Body of pancreas (tissue), 4 donors: ENCODE measurements around the gene CADM3. TPM values are rescaled to one million over a fixed set of nuclear protein-coding genes. Genes with fewer than 3 reads are reported as not detected.

Experiments
- ATAC-seq: fragments of 150-250 bp; one replicate; pipeline ENCODE4 v1.9.1; 2016
- DNase-seq, 4 donors: peaks; one replicate each; pipeline ENCODE4 v3.0.0-alpha.2; 2019
- H3K27ac ChIP-seq, 4 donors: fragments of 200-600 bp; sonication (generic); 1 replicate in 3 of 4; 2 replicates in 1 of 4; pipeline versions ENCODE4 v1.5.1 to v1.6.1; 2016 to 2019; ENCODE audit warnings: mild to moderate bottlenecking in 1 of 4, mixed read lengths in 1 of 4, moderate library complexity in 1 of 4
- H3K27me3 ChIP-seq, 2 donors: fragments of 200-600 bp; sonication (generic); one replicate each; pipeline ENCODE4 v1.6.0; 2016; ENCODE audit warnings: mild to moderate bottlenecking in 1 of 2
- H3K36me3 ChIP-seq, 2 donors: fragments of 200-600 bp; sonication (generic); replicated peaks in 1 of 2; 2 replicates each; pipeline ENCODE4 v1.5.1; 2016; ENCODE audit warnings: low read depth in 2 of 2; ENCODE audit not compliant: insufficient read depth in 1 of 2
- H3K4me1 ChIP-seq: fragments of 200-600 bp; sonication (generic); one replicate; pipeline ENCODE4 v1.6.0; 2016
- H3K4me3 ChIP-seq, 2 donors: fragments of 200-600 bp; sonication (generic); 1 replicate in 1 of 2; 2 replicates in 1 of 2; pipeline ENCODE4 v1.5.1; 2016 to 2019
- H3K9me3 ChIP-seq, 3 donors: fragments of 200-600 bp; sonication (generic); 1 replicate in 2 of 3; 2 replicates in 1 of 3; pipeline ENCODE4 v1.5.1; 2016
- CTCF ChIP-seq, 7 experiments: fragments of 450-650 bp in 4 of 7; fragments of 200-600 bp in 3 of 7; sonication (generic) in 3 of 7; IDR thresholded peaks; one replicate each; pipeline ENCODE4 v1.5.1; 2016 to 2019; ENCODE audit warnings: antibody characterized with exemption in 7 of 7
- POLR2A ChIP-seq, 3 donors: fragments of 450-650 bp; IDR thresholded peaks; one replicate each; pipeline ENCODE4 v1.6.1; 2016; ENCODE audit warnings: antibody characterized with exemption in 3 of 3, mild to moderate bottlenecking in 2 of 3
- WGBS, 2 donors: methylation state at CpG; one replicate each; pipeline ENCODE4 v1.1.5; 2017; 5-methylcytosine and 5-hydroxymethylcytosine counted together
- intact Hi-C: fragments of 100-400 bp; cut with DNase I; formaldehyde crosslinking; loops from one replicate; pipeline ENCODE4 v1.15.1; 2023
- total RNA-seq, 2 donors: library from RNA; depleted of rRNA; stranded (reverse); fragments of >200 nt; gene quantifications; one replicate each; pipeline ENCODE4 v1.1.0, GENCODE V29; 2016

CADM3 gene
- total RNA-seq, 2 donors from 2014 or later, result 0.26 to 1.6 TPM

- intact Hi-C loops, result no loop called here
- ATAC-seq (no peak), DNase-seq (no peak)
- H3K9me3 ChIP-seq, result no peaks in the 10 kb centered on the region
- H3K36me3 ChIP-seq, result no peaks in the 10 kb centered on the region
- no peak overlapping the region for H3K27ac ChIP-seq
- H3K4me1 ChIP-seq, result no peaks in the 10 kb centered on the region
- WGBS, 2 donors, result 29 to 47% methylated on average over 5 of the region's 5 CpGs
- H3K27me3 ChIP-seq, result no peaks in the 10 kb centered on the region
- no peak overlapping the region for H3K4me3 ChIP-seq
- no peak for TF ChIP-seq CTCF (IDR thresholded peaks at IDR 0.05)
- no peak for TF ChIP-seq POLR2A (IDR thresholded peaks at IDR 0.05)
These were observed 30.2 kb downstream of the CADM3 start for GRCh38 chr1:159201642-159202041.

- Histone ChIP-seq H3K9me3 (no peaks in the 10 kb centered on the region), H3K36me3 (no peaks in the 10 kb centered on the region), H3K27ac (no peak overlapping the region), H3K4me3 (no peak overlapping the region), H3K27me3 (no peaks in the 10 kb centered on the region), H3K4me1 (no peaks in the 10 kb centered on the region)
- TF ChIP-seq CTCF (IDR thresholded peaks at IDR 0.05), result no peak
- no peak for TF ChIP-seq POLR2A (IDR thresholded peaks at IDR 0.05)
- 45 to 57% methylated on average over 6 of the region's 6 CpGs for WGBS, 2 donors
- ATAC-seq, result no peak
- intact Hi-C loops, result no loop called here
- DNase-seq, result no peak
These were observed 32.2 kb downstream of the CADM3 start for GRCh38 chr1:159203610-159204009.

- Histone ChIP-seq H3K9me3 (no peaks in the 10 kb centered on the region), H3K4me1 (no peaks in the 10 kb centered on the region), H3K27me3 (no peaks in the 10 kb centered on the region), H3K4me3 (no peak within 1 kb of the TSS), H3K36me3 (no peaks in the 10 kb centered on the region), H3K27ac (no peak within 1 kb of the TSS)
- TF ChIP-seq POLR2A (IDR thresholded peaks at IDR 0.05) (no peak), CTCF (IDR thresholded peaks at IDR 0.05) (no peak)
- ATAC-seq (no peak), DNase-seq (no peak)
- intact Hi-C loops, result no loop called here
- WGBS, 2 donors, result 44 to 49% methylated on average over 13 of the region's 13 CpGs
These were observed 33.0 kb downstream of the CADM3 start, which contains the start of gene ACKR1 for GRCh38 chr1:159204161-159205141. TSS of gene ACKR1 (plus strand) at chr1:159204875. CDS start at chr1:159204960, 85 bp downstream.

- DNase-seq (no peak), ATAC-seq (no peak)
- no peaks in the 10 kb centered on the region for H3K9me3 ChIP-seq
- H3K27ac ChIP-seq, result no peak overlapping the region
- H3K4me1 ChIP-seq, result no peaks in the 10 kb centered on the region
- H3K27me3 ChIP-seq, result no peaks in the 10 kb centered on the region
- H3K36me3 ChIP-seq, result no peaks in the 10 kb centered on the region
- intact Hi-C loops, result no loop called here
- no peak overlapping the region for H3K4me3 ChIP-seq
- no peak for TF ChIP-seq CTCF (IDR thresholded peaks at IDR 0.05)
- TF ChIP-seq POLR2A (IDR thresholded peaks at IDR 0.05), result no peak
- WGBS, 2 donors, result 33 to 44% methylated on average over 6 of the region's 6 CpGs
These were observed 33.8 kb downstream of the CADM3 start for GRCh38 chr1:159205225-159205624.
